HepG2 (cell line): ENCODE data around the gene ASB3. TPM values are rescaled to one million over a fixed set of nuclear protein-coding genes. Genes with fewer than 3 reads are reported as not detected.
A peak's percentile ranks its signal among the peaks of the same experiment; 100 is the strongest.

Source experiments
- ATAC-seq: fragments of 200-7000 bp; cut with Tn5 transposase; 3 replicates; pipeline ENCODE4 v1.9.1; 2020; ENCODE audit warnings: mild to moderate bottlenecking, moderate library complexity
- BruUV-seq: library from RNA; stranded (reverse); fragments of 400-500 nt; replicated peaks from 2 replicates; lab custom pipeline; 2021; lab: Mats Ljungman, UMichigan
- CTCF ChIA-PET: fragments of 300-600 bp; formaldehyde crosslinking; extraction: SDS; loops from one replicate; lab custom pipeline; 2021; ENCODE audit warnings: low total read pairs, inconsistent platforms, low intra/inter-chr PET ratio; lab: Yijun Ruan, JAX
- POLR2A ChIA-PET: fragments of 350-600 bp; sonication (Branson Sonifier 250); formaldehyde crosslinking; loops from one replicate; lab custom pipeline; 2020; ENCODE audit warnings: antibody characterized with exemption, inconsistent platforms; lab: Yijun Ruan, JAX
- DNase-seq: peaks from one replicate; pipeline ENCODE4 v3.0.0-alpha.2; 2015; ENCODE audit warnings: low spot score
- FAIRE-seq: peaks from 3 replicates; lab custom pipeline; 2011; peaks lifted over from hg19 to GRCh38; lab: Jason Lieb, UNC
- H2AFZ ChIP-seq: one replicate; pipeline ENCODE4 v1.6.1; 2011; ENCODE audit warnings: low read length, inconsistent platforms
- H3K27ac ChIP-seq: fragments of 300-600 bp; 3 replicates; pipeline ENCODE4 v1.8.0; 2011; ENCODE audit warnings: mixed run types, mild to moderate bottlenecking, mixed read lengths, low read length, inconsistent platforms; ENCODE audit not compliant: insufficient read depth; ENCODE audit errors: extremely low read length
- H3K27me3 ChIP-seq, 2 experiments: fragments of 200-600 bp in 1 of 2; 2 replicates in 1 of 2; 3 replicates in 1 of 2; pipeline versions ENCODE4 v1.6.0 to v1.8.0; 2011; ENCODE audit warnings: low read length in 2 of 2, mild to moderate bottlenecking in 2 of 2, moderate library complexity in 2 of 2, inconsistent platforms in 1 of 2; ENCODE audit not compliant: insufficient read depth in 2 of 2, control insufficient read depth in 1 of 2
- H3K36me3 ChIP-seq, 2 experiments: fragments of 200-600 bp in 1 of 2; replicated peaks in 1 of 2; 2 replicates in 1 of 2; 3 replicates in 1 of 2; pipeline versions ENCODE4 v1.5.1 to v1.8.0; 2011; ENCODE audit warnings: low read length in 2 of 2, inconsistent platforms in 1 of 2; ENCODE audit not compliant: insufficient read depth in 2 of 2, control insufficient read depth in 1 of 2
- H3K4me1 ChIP-seq: 2 replicates; pipeline ENCODE4 v1.5.1; 2012; ENCODE audit warnings: low read length, inconsistent platforms; ENCODE audit not compliant: insufficient read depth
- H3K4me2 ChIP-seq: 2 replicates; pipeline ENCODE4 v1.6.0; 2011; ENCODE audit warnings: low read depth, low read length, inconsistent platforms
- H3K4me3 ChIP-seq, 3 experiments: fragments of 200-600 bp in 1 of 3; sonication (generic), shearing (Covaris generic) in 1 of 3; replicated peaks in 1 of 3; 2 replicates each; pipeline ENCODE4 v1.5.1; 2011 to 2016; ENCODE audit warnings: low read length in 3 of 3, inconsistent platforms in 2 of 3, low read depth in 2 of 3, mild to moderate bottlenecking in 2 of 3, control low read depth in 1 of 3, mixed read lengths in 1 of 3; ENCODE audit not compliant: insufficient read depth in 1 of 3
- H3K79me2 ChIP-seq: one replicate; pipeline ENCODE4 v1.6.1; 2011; ENCODE audit warnings: low read length, inconsistent platforms; ENCODE audit not compliant: insufficient read depth
- H3K9ac ChIP-seq: 2 replicates; pipeline ENCODE4 v1.6.0; 2011; ENCODE audit warnings: mild to moderate bottlenecking, low read depth, low read length, inconsistent platforms; ENCODE audit not compliant: insufficient read depth
- H3K9me3 ChIP-seq: 2 replicates; pipeline ENCODE4 v1.5.1; 2012; ENCODE audit warnings: mild to moderate bottlenecking, low read length
- H4K20me1 ChIP-seq: 2 replicates; pipeline ENCODE4 v1.6.0; 2011; ENCODE audit warnings: inconsistent platforms, mild to moderate bottlenecking, low read length, moderate library complexity; ENCODE audit not compliant: insufficient read depth
- ELF3 ChIP-seq: IDR thresholded peaks from 2 replicates; pipeline ENCODE4 v1.6.1; 2016; ENCODE audit warnings: missing genetic modification reagents, missing compliant biosample characterization
- GABPA ChIP-seq, 2 experiments: IDR thresholded peaks; 2 replicates each; pipeline ENCODE4 v1.6.1; 2011 to 2016; ENCODE audit warnings: low read depth in 2 of 2, low read length in 1 of 2, missing biosample characterization in 1 of 2, missing genetic modification characterization in 1 of 2
- MAX ChIP-seq: IDR thresholded peaks from 2 replicates; pipeline ENCODE4 v1.6.1; 2012; ENCODE audit warnings: inconsistent platforms
- MXD4 ChIP-seq: IDR thresholded peaks from 2 replicates; pipeline ENCODE4 v1.6.1; 2016; ENCODE audit warnings: mild to moderate bottlenecking, missing biosample characterization, missing genetic modification reagents
- RORA ChIP-seq: sonication (generic); formaldehyde crosslinking; IDR thresholded peaks from 2 replicates; pipeline ENCODE4 v1.5.0; 2020; ENCODE audit warnings: mild to moderate bottlenecking, missing genetic modification reagents, moderate library complexity
- SIN3A ChIP-seq: IDR thresholded peaks from 2 replicates; pipeline ENCODE4 v1.6.1; 2011; ENCODE audit warnings: low read depth, mild to moderate bottlenecking, control low read depth, low read length, borderline replicate concordance
- SIX1 ChIP-seq: sonication (generic); formaldehyde crosslinking; IDR thresholded peaks from 2 replicates; pipeline ENCODE4 v1.4.0; 2020; ENCODE audit warnings: missing genetic modification reagents, borderline replicate concordance
- SMYD3 ChIP-seq: sonication (generic); formaldehyde crosslinking; IDR thresholded peaks from 2 replicates; pipeline ENCODE4 v1.8.1; 2023; ENCODE audit warnings: mild to moderate bottlenecking, missing genetic modification reagents
- TCF12 ChIP-seq, 2 experiments: fragments of 450-650 bp in 1 of 2; sonication (generic) in 1 of 2; formaldehyde crosslinking in 1 of 2; IDR thresholded peaks; 2 replicates each; pipeline versions ENCODE4 v1.6.1 to v1.8.0; 2017 to 2022; ENCODE audit warnings: antibody characterized with exemption in 1 of 2, mild to moderate bottlenecking in 1 of 2, missing genetic modification reagents in 1 of 2, moderate library complexity in 1 of 2
- ZBTB20 ChIP-seq: sonication (generic); formaldehyde crosslinking; IDR thresholded peaks from 2 replicates; pipeline ENCODE4 v1.8.1; 2023; ENCODE audit warnings: missing genetic modification reagents, low read depth, mild to moderate bottlenecking, borderline replicate concordance
- ZC3H4 ChIP-seq: sonication (generic); formaldehyde crosslinking; IDR thresholded peaks from 2 replicates; pipeline ENCODE4 v1.4.0; 2020; ENCODE audit warnings: missing genetic modification reagents, borderline replicate concordance
- ZNF597 ChIP-seq: sonication (generic); formaldehyde crosslinking; IDR thresholded peaks from 2 replicates; pipeline ENCODE4 v1.5.0; 2020; ENCODE audit warnings: missing genetic modification reagents
- ZNF672 ChIP-seq: sonication (generic); formaldehyde crosslinking; IDR thresholded peaks from 2 replicates; pipeline ENCODE4 v1.8.1; 2022; ENCODE audit warnings: missing genetic modification reagents
- ZNF879 ChIP-seq: sonication (generic); formaldehyde crosslinking; IDR thresholded peaks from 2 replicates; pipeline ENCODE4 v1.8.1; 2023; ENCODE audit warnings: missing genetic modification reagents
- WGBS: methylation state at CpG from one replicate; pipeline ENCODE4 v1.1.6; 2017; ENCODE audit warnings: low lambda C conversion rate; 5-methylcytosine and 5-hydroxymethylcytosine counted together
- in situ Hi-C: cut with HindIII; loops from 2 replicates; pipeline ENCODE4 v1.10.0; 2017; ENCODE audit warnings: low pct_unique_long_range_greater_than_20kb; ENCODE audit not compliant: extremely low pct_ligation_motif_present
- intact Hi-C: fragments of 100-400 bp; cut with micrococcal nuclease; formaldehyde crosslinking; loops from one replicate; pipeline ENCODE4 v1.10.0; 2022; ENCODE audit not compliant: unreplicated experiment
- polyA plus RNA-seq, 8 experiments: library from polyadenylated mRNA; depleted of rRNA in 3 of 8; stranded (reverse) in 7 of 8; unstranded in 1 of 8; fragments of >200 nt; fragmentation: Illumina TruSeq in 4 of 8; extraction: Trizol in 4 of 8; gene quantifications; 2 replicates each; pipeline versions ENCODE4 v1.2.1 to v1.2.3, GENCODE V29; 2011 to 2016; ENCODE audit warnings: low read depth in 4 of 8, missing spikeins in 1 of 8, mixed read lengths in 1 of 8; ENCODE audit not compliant: insufficient read depth in 1 of 8
- total RNA-seq, 5 experiments: library from RNA; depleted of rRNA; stranded (reverse); fragments of >200 nt; fragmentation: Illumina TruSeq; extraction: Trizol; gene quantifications; 2 replicates each; pipeline ENCODE4 v1.2.3, GENCODE V29; 2016; ENCODE audit warnings: low read depth in 1 of 5
- TF ChIP-seq, protein P1 (sequence below): sonication (generic); formaldehyde crosslinking; IDR thresholded peaks from 2 replicates; pipeline ENCODE4 v1.8.1; 2023; ENCODE audit warnings: mild to moderate bottlenecking, missing genetic modification reagents
- TF ChIP-seq, protein P2 (sequence below): sonication (generic); formaldehyde crosslinking; IDR thresholded peaks from 2 replicates; pipeline ENCODE4 v1.8.0; 2022; ENCODE audit warnings: mild to moderate bottlenecking, missing genetic modification reagents
- TF ChIP-seq, protein P3 (sequence below): IDR thresholded peaks from 2 replicates; pipeline ENCODE4 v1.6.1; 2018; ENCODE audit warnings: missing genetic modification reagents

ASB3 gene
- total and polyA plus RNA-seq, 2 of the 13 experiments (the other 11 are each of a cell fraction or from before 2014, with no cell fraction given): 40.1 to 41.8 TPM

DNA sequence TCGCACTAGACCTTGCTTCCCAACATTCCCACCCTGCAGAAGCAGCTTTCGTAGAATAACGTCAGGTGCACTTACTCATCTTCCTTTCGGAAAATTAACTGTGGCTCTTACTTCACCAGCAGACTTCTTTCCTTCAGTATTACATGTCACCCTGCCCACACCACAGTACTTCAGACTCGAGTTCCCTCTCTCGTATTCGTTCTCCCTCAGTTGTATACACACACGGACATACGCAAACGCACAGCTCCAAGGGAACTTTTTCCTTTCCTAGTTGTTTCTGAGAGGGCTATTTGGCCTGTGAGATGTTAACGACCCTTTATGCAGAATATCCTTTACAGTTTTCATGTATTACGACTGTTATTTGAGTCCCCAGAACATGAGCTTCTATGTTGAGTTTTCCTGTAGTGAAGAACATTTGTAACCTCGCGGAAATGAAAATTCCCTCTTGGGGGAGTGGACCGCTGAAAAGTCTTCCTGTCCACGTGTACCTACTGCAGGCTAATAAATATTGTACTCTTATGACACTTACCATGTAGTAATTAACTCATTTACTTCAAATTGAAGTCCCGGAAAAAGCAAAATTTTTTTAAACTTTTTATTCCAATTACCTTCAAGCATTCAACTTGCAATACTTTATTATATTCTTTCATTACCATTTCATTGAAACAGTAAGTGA lies 999 bp upstream of the ASB3 start:
- CTCF ChIA-PET: no interaction called here
- FAIRE-seq: no peak
- TSS peak; percentile 70 for BruUV-seq
- TF ChIP-seq MAX: peak; percentile 50; the same call in 1 of the 2 replicates
- TF ChIP-seq SIN3A: peak; percentile 76; the same call in 1 of the 2 replicates
- TF ChIP-seq SMYD3 (CRISPR knock-in tag): 0 out of 2 replicates have a peak, but pooled peaks have one; percentile 48
- TF ChIP-seq GABPA (IDR thresholded peaks at IDR 0.05; ENCODE audit: low read depth, low read length): no peak
- peak; percentile 41 for TF ChIP-seq GABPA (CRISPR knock-in tag; IDR thresholded peaks at IDR 0.05; ENCODE audit: low read depth)
- TF ChIP-seq ZBTB20 (CRISPR knock-in tag): 0 out of 2 replicates have a peak, but pooled peaks have one; percentile 25
- no peak for TF ChIP-seq TCF12 (IDR thresholded peaks at IDR 0.05)
- TF ChIP-seq TCF12 (CRISPR knock-in tag; IDR thresholded peaks at IDR 0.05): no peak
- TF ChIP-seq, protein P1, sequence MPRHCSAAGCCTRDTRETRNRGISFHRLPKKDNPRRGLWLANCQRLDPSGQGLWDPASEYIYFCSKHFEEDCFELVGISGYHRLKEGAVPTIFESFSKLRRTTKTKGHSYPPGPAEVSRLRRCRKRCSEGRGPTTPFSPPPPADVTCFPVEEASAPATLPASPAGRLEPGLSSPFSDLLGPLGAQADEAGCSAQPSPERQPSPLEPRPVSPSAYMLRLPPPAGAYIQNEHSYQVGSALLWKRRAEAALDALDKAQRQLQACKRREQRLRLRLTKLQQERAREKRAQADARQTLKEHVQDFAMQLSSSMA: peak; percentile 43; the same call in 1 of the 2 replicates
- 0 out of 2 replicates have a peak, but pooled peaks have one; percentile 36 for TF ChIP-seq RORA (CRISPR knock-in tag)
- TF ChIP-seq, protein P2, sequence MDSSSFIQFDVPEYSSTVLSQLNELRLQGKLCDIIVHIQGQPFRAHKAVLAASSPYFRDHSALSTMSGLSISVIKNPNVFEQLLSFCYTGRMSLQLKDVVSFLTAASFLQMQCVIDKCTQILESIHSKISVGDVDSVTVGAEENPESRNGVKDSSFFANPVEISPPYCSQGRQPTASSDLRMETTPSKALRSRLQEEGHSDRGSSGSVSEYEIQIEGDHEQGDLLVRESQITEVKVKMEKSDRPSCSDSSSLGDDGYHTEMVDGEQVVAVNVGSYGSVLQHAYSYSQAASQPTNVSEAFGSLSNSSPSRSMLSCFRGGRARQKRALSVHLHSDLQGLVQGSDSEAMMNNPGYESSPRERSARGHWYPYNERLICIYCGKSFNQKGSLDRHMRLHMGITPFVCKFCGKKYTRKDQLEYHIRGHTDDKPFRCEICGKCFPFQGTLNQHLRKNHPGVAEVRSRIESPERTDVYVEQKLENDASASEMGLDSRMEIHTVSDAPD (CRISPR knock-in tag): 0 out of 2 replicates have a peak, but pooled peaks have one; percentile 35
- TF ChIP-seq MXD4 (CRISPR knock-in tag): 0 out of 2 replicates have a peak, but pooled peaks have one; percentile 54
- TF ChIP-seq, protein P3, sequence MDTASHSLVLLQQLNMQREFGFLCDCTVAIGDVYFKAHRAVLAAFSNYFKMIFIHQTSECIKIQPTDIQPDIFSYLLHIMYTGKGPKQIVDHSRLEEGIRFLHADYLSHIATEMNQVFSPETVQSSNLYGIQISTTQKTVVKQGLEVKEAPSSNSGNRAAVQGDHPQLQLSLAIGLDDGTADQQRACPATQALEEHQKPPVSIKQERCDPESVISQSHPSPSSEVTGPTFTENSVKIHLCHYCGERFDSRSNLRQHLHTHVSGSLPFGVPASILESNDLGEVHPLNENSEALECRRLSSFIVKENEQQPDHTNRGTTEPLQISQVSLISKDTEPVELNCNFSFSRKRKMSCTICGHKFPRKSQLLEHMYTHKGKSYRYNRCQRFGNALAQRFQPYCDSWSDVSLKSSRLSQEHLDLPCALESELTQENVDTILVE (CRISPR knock-in tag): 0 out of 2 replicates have a peak, but pooled peaks have one; percentile 39
- TF ChIP-seq ZNF879 (CRISPR knock-in tag): peak; percentile 80; the same call in 1 of the 2 replicates
- no peak for TF ChIP-seq SIX1 (CRISPR knock-in tag)
- no peak for TF ChIP-seq ZNF672 (CRISPR knock-in tag)
- no peak for TF ChIP-seq ZC3H4
- 0 out of 2 replicates have a peak, but pooled peaks have one; percentile 18 for TF ChIP-seq ELF3
- no peak for TF ChIP-seq ZNF597

More for the DNA sequence above, 999 bp upstream of the ASB3 start:
- Histone ChIP-seq H3K4me2 (peak overlapping the region; percentile 65), H3K9ac (peak overlapping the region; percentile 90), H3K79me2 (peaks cover 88% of the 10 kb centered on the region), H2AFZ (peak overlapping the region; percentile 1), H3K27me3 (peaks cover 0 to 6% of the 10 kb centered on the region in 2 experiments; a peak in 1 of 5 replicates), H4K20me1 (no peaks in the 10 kb centered on the region), H3K36me3 (no peaks in the 10 kb centered on the region; a peak in 1 of 5 replicates), H3K4me3 (peak overlapping the region; percentile 72 to 98 (median 95)), H3K27ac (peak overlapping the region; percentile 83), H3K9me3 (no peaks in the 10 kb centered on the region), H3K4me1 (peaks cover 48% of the 10 kb centered on the region)
- DNase-seq (peak; percentile 30), ATAC-seq (peak; percentile 43)
- intact Hi-C loops (loop anchor here (2.0 kb wide), 2 partner anchors 21 to 39 kb away; partner anchors contain the start of gene CHAC2), in situ Hi-C loops (no loop called here)
- WGBS: 0% methylated on average over 17 of the region's 17 CpGs
- POLR2A ChIA-PET: interaction anchor here (1.2 to 4.8 kb wide), 3 partner anchors 13 to 39 kb away, joined by 3 to 53 read pairs (median 5); partner anchors contain the start of gene CHAC2
